AG09309 (cell line): ENCODE measurements around the gene LRRIQ1.
A peak's percentile ranks its signal among the peaks of the same experiment; 100 is the strongest.

ENCODE experiments used
- DNase-seq: peaks from one replicate; pipeline ENCODE4 v3.0.0-alpha.2; 2010; ENCODE audit warnings: low read depth
- H3K4me3 ChIP-seq: 2 replicates; pipeline ENCODE4 v1.5.1; 2011; ENCODE audit warnings: mild to moderate bottlenecking, low read depth, low read length, moderate library complexity; ENCODE audit not compliant: control insufficient read depth
- CTCF ChIP-seq: IDR thresholded peaks from 2 replicates; pipeline ENCODE4 v1.5.1; 2011; ENCODE audit warnings: mild to moderate bottlenecking, low read depth, low read length, inconsistent platforms; ENCODE audit not compliant: insufficient read depth, control insufficient read depth; ENCODE audit errors: missing control alignments

LRRIQ1 gene

GRCh38 chr12:85275374-85275773, 239.2 kb downstream of the LRRIQ1 start:
- no peak for TF ChIP-seq CTCF
- no peak overlapping the region for H3K4me3 ChIP-seq
- DNase-seq = no peak

- no peak for DNase-seq
- H3K4me3 ChIP-seq = no peak overlapping the region
- TF ChIP-seq CTCF = no peak
Measured at GRCh38 chr12:85277191-85277590, 241.0 kb downstream of the LRRIQ1 start.

GRCh38 chr12:85277900-85278597, 241.9 kb downstream of the LRRIQ1 start:
- DNase-seq = no peak
- no peak for TF ChIP-seq CTCF
- H3K4me3 ChIP-seq = no peak overlapping the region

- DNase-seq = no peak
- no peak overlapping the region for H3K4me3 ChIP-seq
Measured at GRCh38 chr12:85278598-85279448, 242.7 kb downstream of the LRRIQ1 start.

GRCh38 chr12:85279449-85280164, 243.5 kb downstream of the LRRIQ1 start:
- no peak for DNase-seq
- peak overlapping the region; percentile 44 for H3K4me3 ChIP-seq
- no peak for TF ChIP-seq CTCF

More at GRCh38 chr12:85278598-85279448, 242.7 kb downstream of the LRRIQ1 start:
- TF ChIP-seq CTCF = no peak

- no peak for DNase-seq
- H3K4me3 ChIP-seq = peak within 1 kb of the TSS; percentile 44
- TF ChIP-seq CTCF = no peak
Measured at GRCh38 chr12:85280165-85280983, 244.2 kb downstream of the LRRIQ1 start, which contains the start of gene ALX1. Gene ALX1 (plus strand): TSS chr12:85280220. CDS start chr12:85280262, 42 bp downstream.
